Fibroblast of villous mesenchyme (primary cell): ENCODE results near the gene EPHA4. TPM values are rescaled to one million over a fixed set of nuclear protein-coding genes. Genes with fewer than 3 reads are reported as not detected.
A peak's percentile ranks its signal among the peaks of the same experiment; 100 is the strongest.

ENCODE experiments used
- DNase-seq: peaks from one replicate; pipeline ENCODE4 v3.0.0-alpha.2; 2010; ENCODE audit warnings: low read depth
- H3K4me3 ChIP-seq: 2 replicates; pipeline ENCODE4 v1.5.1; 2011; ENCODE audit warnings: low read depth, mild to moderate bottlenecking, low read length
- CTCF ChIP-seq: IDR thresholded peaks from 2 replicates; pipeline ENCODE4 v1.5.1; 2012; ENCODE audit warnings: low read depth, mild to moderate bottlenecking, low read length; ENCODE audit not compliant: insufficient read depth
- total RNA-seq: library from RNA; depleted of rRNA; stranded (reverse); fragments of >200 nt; gene quantifications from 2 replicates; pipeline ENCODE4 v1.2.3, GENCODE V29; 2012

EPHA4 gene
- total RNA-seq, 1 donor: 17.3 TPM

GRCh38 chr2:221446140-221446539 is 126.0 kb downstream of the EPHA4 start:
- DNase-seq: no peak
- no peak overlapping the region for H3K4me3 ChIP-seq
- TF ChIP-seq CTCF: no peak

- DNase-seq: peak; percentile 23
- no peak for TF ChIP-seq CTCF
- H3K4me3 ChIP-seq: no peak overlapping the region
These were observed 128.0 kb downstream of the EPHA4 start for GRCh38 chr2:221444106-221444505.

GRCh38 chr2:221443645-221444044 is 128.5 kb downstream of the EPHA4 start:
- H3K4me3 ChIP-seq: no peak overlapping the region
- DNase-seq: peak; percentile 37
- no peak for TF ChIP-seq CTCF

- no peak overlapping the region for H3K4me3 ChIP-seq
- no peak for DNase-seq
- no peak for TF ChIP-seq CTCF
These were observed 130.0 kb downstream of the EPHA4 start for GRCh38 chr2:221442128-221442527.

- TF ChIP-seq CTCF: no peak
- H3K4me3 ChIP-seq: no peak overlapping the region
- DNase-seq: no peak
These were observed 132.2 kb downstream of the EPHA4 start for GRCh38 chr2:221439761-221440479.

- no peak for DNase-seq
- no peak for TF ChIP-seq CTCF
- no peak overlapping the region for H3K4me3 ChIP-seq
These were observed 135.0 kb downstream of the EPHA4 start for GRCh38 chr2:221437056-221437455.

- H3K4me3 ChIP-seq: no peak overlapping the region
- TF ChIP-seq CTCF: no peak
- DNase-seq: no peak
These were observed 136.9 kb downstream of the EPHA4 start for GRCh38 chr2:221435171-221435570.
